Measurements from ENCODE around the gene TMEM80.

The TMEM80 gene

DNA sequence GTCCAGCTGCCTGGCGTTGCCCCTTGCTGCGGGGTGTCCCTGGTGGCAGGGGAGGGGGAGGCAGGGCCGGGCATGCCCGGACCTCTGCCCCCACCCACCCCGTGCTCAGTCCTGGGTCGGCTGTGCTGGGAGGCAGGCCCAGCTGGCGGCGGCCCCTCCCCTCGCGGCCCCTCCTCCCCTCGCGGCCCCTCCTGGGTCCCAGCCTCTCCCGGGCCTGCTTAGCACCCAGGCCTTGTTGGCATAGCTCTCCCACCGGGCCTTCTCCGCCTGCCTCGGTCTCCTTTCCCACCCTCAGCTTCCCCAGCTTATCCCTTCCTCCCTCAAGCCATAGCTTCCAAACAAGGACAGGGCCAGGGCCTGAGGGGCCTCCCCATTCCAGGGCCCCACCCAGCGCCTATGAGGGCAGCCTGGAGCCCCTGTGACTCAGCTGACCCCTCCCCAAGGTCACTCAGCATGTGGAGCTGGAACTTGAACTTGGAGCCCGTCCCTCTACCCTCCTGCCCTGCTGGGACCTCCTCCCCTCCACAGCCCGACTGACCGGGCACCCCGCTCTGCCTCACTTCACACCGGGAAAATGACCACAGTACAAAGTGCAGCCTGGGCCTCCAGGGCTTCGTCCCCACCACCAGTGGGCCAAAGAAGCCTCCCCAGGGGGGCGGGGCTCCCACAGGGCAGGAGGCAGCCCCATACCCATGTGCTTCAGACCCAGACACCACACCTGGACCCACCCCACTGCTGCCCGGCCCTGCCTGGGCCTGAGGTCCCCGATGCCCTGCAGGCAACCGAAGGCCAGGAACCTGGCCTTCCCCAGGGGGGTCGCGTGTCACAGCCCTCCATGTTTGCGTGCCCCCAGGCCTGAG is 11.6 kb downstream of the TMEM80 start:
- Histone ChIP-seq H3K9me3 (ENCODE audit: insufficient read depth, low read length) (no peaks in the 10 kb centered on the region), H3K9ac (ENCODE audit: insufficient read length, low read depth) (peak overlapping the region; percentile 90), H3K36me3 (ENCODE audit: insufficient read depth, insufficient read length, low read length) (peaks cover 39% of the 10 kb centered on the region), H3K4me1 (ENCODE audit: insufficient read depth, insufficient read length) (peaks cover 42% of the 10 kb centered on the region), H3K27me3 (ENCODE audit: insufficient read depth, insufficient read length) (peaks cover 7% of the 10 kb centered on the region), H3K4me3 (ENCODE audit: insufficient read length, low read depth) (peak overlapping the region; percentile 53)
- no peak for DNase-seq (ENCODE audit: low read depth, low spot score)
- TF ChIP-seq YY1 (IDR thresholded peaks at IDR 0.05; ENCODE audit: insufficient read depth, insufficient read length) (no peak), ZNF274 (IDR thresholded peaks at IDR 0.05; ENCODE audit: low read depth, low read length) (no peak), SUZ12 (IDR thresholded peaks at IDR 0.05; ENCODE audit: extremely low read depth, insufficient read depth, insufficient read length) (no peak)

DNA sequence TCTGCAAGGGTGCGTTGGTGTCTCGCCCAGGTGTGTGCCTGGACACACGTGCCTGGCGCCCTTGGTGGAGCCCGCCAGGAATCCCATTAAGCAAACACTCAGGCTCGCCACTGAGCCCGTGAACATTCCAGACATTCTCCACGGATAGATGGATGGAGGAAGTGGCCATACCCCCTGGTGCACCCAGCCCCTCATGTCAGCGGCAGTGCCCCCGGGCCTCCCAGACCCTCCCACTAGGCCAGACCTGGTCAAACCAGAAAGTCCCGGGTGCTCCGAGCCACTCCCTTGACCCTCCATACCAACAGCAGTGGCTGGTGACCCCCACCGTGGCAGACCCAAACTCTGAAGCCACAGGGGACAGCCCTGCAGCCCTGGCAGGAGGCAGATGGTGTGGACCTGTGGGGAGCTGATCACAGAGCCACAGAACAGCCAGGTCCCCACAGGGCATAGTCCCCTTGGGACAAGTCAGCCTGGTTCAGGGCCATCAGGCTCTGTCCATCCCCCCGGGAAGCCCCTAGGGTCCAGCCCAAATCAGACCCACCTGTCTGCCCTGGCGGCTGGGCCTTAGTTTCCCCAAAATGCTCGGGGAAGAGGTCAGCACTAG is 12.3 kb downstream of the TMEM80 start:
- peaks cover 37% of the 10 kb centered on the region for H3K4me1 ChIP-seq (ENCODE audit: insufficient read depth, insufficient read length)
- no peak for TF ChIP-seq ZNF274 (IDR thresholded peaks at IDR 0.05; ENCODE audit: low read depth, low read length)
- DNase-seq (ENCODE audit: low read depth, low spot score) = no peak
- H3K9ac ChIP-seq (ENCODE audit: insufficient read length, low read depth) = peak overlapping the region; percentile 90
- H3K4me3 ChIP-seq (ENCODE audit: insufficient read length, low read depth) = no peak overlapping the region
- H3K27me3 ChIP-seq (ENCODE audit: insufficient read depth, insufficient read length) = peaks cover 7% of the 10 kb centered on the region
- peaks cover 33% of the 10 kb centered on the region for H3K36me3 ChIP-seq (ENCODE audit: insufficient read depth, insufficient read length, low read length)
- no peaks in the 10 kb centered on the region for H3K9me3 ChIP-seq (ENCODE audit: insufficient read depth, low read length)

DNA sequence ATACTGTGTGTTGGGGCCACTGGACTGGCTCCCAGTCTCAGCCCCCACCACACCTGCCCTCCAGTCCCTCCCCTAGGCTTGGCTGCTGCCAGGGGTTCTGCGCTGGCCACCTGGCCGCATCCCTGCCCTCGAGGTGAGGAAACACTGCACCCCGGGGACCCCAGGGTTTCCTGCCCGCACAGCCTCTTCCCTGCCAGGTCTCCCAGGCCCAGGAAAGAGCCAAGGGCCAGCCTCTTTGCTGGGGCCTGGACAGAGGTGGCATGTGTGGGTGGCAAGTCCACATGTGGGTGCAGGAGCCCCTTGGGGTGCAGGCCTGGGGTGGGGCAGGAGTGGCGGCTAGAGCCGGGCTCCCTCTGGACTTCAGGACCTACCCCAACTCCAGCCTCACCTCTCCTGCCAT is 12.9 kb downstream of the TMEM80 start:
- peak overlapping the region; percentile 67 for H3K9ac ChIP-seq (ENCODE audit: insufficient read length, low read depth)
- peaks cover 40% of the 10 kb centered on the region for H3K4me1 ChIP-seq (ENCODE audit: insufficient read depth, insufficient read length)
- H3K36me3 ChIP-seq (ENCODE audit: insufficient read depth, insufficient read length, low read length) = peaks cover 27% of the 10 kb centered on the region
- DNase-seq (ENCODE audit: low read depth, low spot score) = no peak
- H3K27me3 ChIP-seq (ENCODE audit: insufficient read depth, insufficient read length) = peaks cover 7% of the 10 kb centered on the region
- no peak overlapping the region for H3K4me3 ChIP-seq (ENCODE audit: insufficient read length, low read depth)
- H3K9me3 ChIP-seq (ENCODE audit: insufficient read depth, low read length) = no peaks in the 10 kb centered on the region
- no peak for TF ChIP-seq ZNF274 (IDR thresholded peaks at IDR 0.05; ENCODE audit: low read depth, low read length)
- TF ChIP-seq YY1 (IDR thresholded peaks at IDR 0.05; ENCODE audit: insufficient read depth, insufficient read length) = no peak
- TF ChIP-seq SUZ12 (IDR thresholded peaks at IDR 0.05; ENCODE audit: extremely low read depth, insufficient read depth, insufficient read length) = no peak

DNA sequence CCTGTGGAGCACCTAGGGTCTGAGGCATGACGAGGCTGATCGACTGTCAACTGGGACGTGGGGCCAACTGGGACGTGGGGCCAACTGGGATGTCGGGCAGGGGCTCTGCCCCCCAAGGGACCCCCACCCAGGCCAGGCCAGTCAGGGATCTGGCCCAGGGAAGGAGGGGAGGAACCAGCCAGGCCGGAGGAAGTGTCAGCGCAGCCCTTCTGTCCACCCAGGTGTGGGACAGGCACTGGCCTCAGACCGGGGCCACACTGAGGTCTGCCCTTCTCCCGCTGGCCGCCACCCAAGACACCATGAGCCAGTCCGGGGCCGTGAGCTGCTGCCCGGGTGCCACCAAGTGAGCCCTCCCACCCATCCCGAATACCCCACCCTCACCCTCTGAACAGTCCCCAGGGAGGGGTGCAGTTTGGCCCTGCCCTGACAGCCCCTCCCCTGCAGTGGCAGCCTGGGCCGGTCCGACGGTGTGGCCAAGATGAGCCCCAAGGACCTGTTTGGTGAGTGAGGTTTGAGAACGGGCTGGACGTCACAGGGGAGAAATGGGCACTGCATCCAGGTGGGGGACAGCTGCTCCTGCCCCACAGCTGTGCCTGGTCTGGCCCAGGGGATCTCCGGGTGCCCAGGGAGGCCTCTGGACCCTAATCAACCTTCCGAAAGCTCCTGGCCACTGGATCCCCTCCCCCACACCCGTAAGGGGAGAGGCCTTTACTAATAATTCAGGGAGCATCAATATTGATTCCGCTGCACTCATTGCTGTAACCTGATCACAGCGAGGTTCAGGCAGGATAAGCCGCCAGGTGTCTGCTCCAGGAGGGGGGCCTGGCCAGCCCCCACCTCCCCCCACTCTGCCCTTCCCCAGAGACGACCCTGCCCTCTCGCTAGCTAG is 13.7 kb downstream of the TMEM80 start:
- no peak overlapping the region for H3K4me3 ChIP-seq (ENCODE audit: insufficient read length, low read depth)
- H3K9ac ChIP-seq (ENCODE audit: insufficient read length, low read depth) = peak overlapping the region; percentile 61
- H3K4me1 ChIP-seq (ENCODE audit: insufficient read depth, insufficient read length) = peaks cover 40% of the 10 kb centered on the region
- peaks cover 7% of the 10 kb centered on the region for H3K27me3 ChIP-seq (ENCODE audit: insufficient read depth, insufficient read length)
- no peak for DNase-seq (ENCODE audit: low read depth, low spot score)
- no peaks in the 10 kb centered on the region for H3K9me3 ChIP-seq (ENCODE audit: insufficient read depth, low read length)
- TF ChIP-seq ZNF274 (IDR thresholded peaks at IDR 0.05; ENCODE audit: low read depth, low read length) = no peak
- TF ChIP-seq YY1 (IDR thresholded peaks at IDR 0.05; ENCODE audit: insufficient read depth, insufficient read length) = no peak
- no peak for TF ChIP-seq SUZ12 (IDR thresholded peaks at IDR 0.05; ENCODE audit: extremely low read depth, insufficient read depth, insufficient read length)
- H3K36me3 ChIP-seq (ENCODE audit: insufficient read depth, insufficient read length, low read length) = peaks cover 24% of the 10 kb centered on the region

DNA sequence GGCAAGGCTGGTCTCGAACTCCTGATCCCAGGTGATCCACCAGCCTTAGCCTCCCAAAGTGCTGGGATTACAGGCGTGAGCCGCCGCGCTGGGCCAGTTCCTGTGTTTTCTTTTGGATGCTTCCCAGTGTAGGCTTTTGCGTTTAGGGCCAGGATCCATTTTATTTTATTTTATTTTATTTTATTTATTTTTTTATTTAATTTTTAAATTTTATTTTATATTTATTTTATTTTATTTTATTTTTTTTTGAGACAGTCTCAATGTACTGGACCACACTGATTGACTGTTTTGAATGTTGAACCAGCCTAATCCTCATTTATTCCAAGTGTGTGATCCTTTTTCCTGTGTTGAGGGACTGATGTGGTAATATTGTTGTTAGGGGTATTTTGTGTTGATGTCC is 18.8 kb downstream of the TMEM80 start:
- Histone ChIP-seq H3K9ac (ENCODE audit: insufficient read length, low read depth) (no peak overlapping the region), H3K9me3 (ENCODE audit: insufficient read depth, low read length) (no peaks in the 10 kb centered on the region), H3K27me3 (ENCODE audit: insufficient read depth, insufficient read length) (peaks cover 3% of the 10 kb centered on the region), H3K4me3 (ENCODE audit: insufficient read length, low read depth) (no peak overlapping the region), H3K36me3 (ENCODE audit: insufficient read depth, insufficient read length, low read length) (peaks cover 14% of the 10 kb centered on the region), H3K4me1 (ENCODE audit: insufficient read depth, insufficient read length) (peaks cover 17% of the 10 kb centered on the region)
- DNase-seq (ENCODE audit: low read depth, low spot score) = no peak
- TF ChIP-seq YY1 (IDR thresholded peaks at IDR 0.05; ENCODE audit: insufficient read depth, insufficient read length) (no peak), SUZ12 (IDR thresholded peaks at IDR 0.05; ENCODE audit: extremely low read depth, insufficient read depth, insufficient read length) (no peak), ZNF274 (IDR thresholded peaks at IDR 0.05; ENCODE audit: low read depth, low read length) (no peak)

DNA sequence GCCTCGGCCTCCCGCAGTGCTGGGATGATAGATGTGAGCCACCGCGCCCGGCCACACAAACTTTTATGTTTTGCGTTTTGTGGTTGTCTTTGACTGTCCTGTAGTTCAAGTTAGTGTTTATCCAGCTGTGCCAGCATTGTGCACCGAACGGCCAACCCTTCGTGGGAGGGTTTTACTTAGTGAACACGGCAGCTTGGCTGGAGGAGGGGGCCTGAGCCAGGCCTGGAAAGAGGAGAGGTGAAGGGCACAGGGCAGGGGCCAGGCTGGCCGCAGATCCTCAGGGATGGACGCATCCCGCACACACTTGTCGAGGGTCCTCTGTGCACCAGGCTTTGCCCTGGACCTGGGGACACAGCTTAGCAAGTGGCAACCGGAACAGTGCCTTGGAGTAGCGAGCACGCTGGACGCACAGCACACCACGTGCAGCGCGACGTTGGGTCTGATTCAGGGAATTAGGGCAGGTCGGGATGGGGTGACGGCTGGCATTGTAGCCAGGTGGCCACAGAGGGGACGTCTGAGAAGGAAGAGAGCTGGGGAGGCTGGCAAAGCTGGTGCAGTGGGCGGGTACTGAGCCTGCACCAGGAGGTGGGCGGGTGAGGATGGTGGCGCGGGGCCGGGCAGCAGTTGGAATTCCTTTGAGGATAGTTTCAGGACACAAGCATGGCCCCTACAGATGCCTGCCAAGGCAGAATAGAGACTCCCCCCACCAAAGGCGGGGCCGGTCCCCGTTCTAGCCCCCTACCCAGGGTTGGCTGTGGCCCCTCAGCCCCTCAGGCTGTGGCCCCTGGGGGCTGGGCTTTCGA is 23.8 kb downstream of the TMEM80 start:
- H3K36me3 ChIP-seq (ENCODE audit: insufficient read depth, insufficient read length, low read length) = peaks cover 29% of the 10 kb centered on the region
- H3K4me3 ChIP-seq (ENCODE audit: insufficient read length, low read depth) = no peak overlapping the region
- no peak overlapping the region for H3K9ac ChIP-seq (ENCODE audit: insufficient read length, low read depth)
- DNase-seq (ENCODE audit: low read depth, low spot score) = no peak
- peaks cover 14% of the 10 kb centered on the region for H3K4me1 ChIP-seq (ENCODE audit: insufficient read depth, insufficient read length)
- TF ChIP-seq ZNF274 (IDR thresholded peaks at IDR 0.05; ENCODE audit: low read depth, low read length) (no peak), YY1 (IDR thresholded peaks at IDR 0.05; ENCODE audit: insufficient read depth, insufficient read length) (no peak), SUZ12 (IDR thresholded peaks at IDR 0.05; ENCODE audit: extremely low read depth, insufficient read depth, insufficient read length) (no peak)
- H3K27me3 ChIP-seq (ENCODE audit: insufficient read depth, insufficient read length) = peaks cover 13% of the 10 kb centered on the region
- H3K9me3 ChIP-seq (ENCODE audit: insufficient read depth, low read length) = no peaks in the 10 kb centered on the region
